ENCODE results near the gene SRF. TPM values are rescaled to one million over a fixed set of nuclear protein-coding genes. Genes with fewer than 3 reads are reported as not detected.
"Not testable (repeated sequence)": the region's sequence is repeated elsewhere in the genome, so short reads cannot be mapped to it uniquely, and the experiment has no call there.

SRF gene
- 35.0 TPM for total RNA-seq

- peak; percentile 95 to 99 (median 99) for DNase-seq (ENCODE audit: low read depth in 2 of 3, low spot score in 2 of 3)
Observed at GRCh38 chr6:43170931-43171706, at the start of gene SRF. TSS of gene SRF (plus strand) at chr6:43171269. CDS start at chr6:43171657, 388 bp downstream.

GRCh38 chr6:43122146-43122545 lies 48.9 kb upstream of the SRF start:
- no peak for DNase-seq (ENCODE audit: low read depth in 2 of 3, low spot score in 2 of 3)

- DNase-seq (ENCODE audit: low read depth in 2 of 3, low spot score in 2 of 3), result no peak
Observed at GRCh38 chr6:43123461-43124314, 47.4 kb upstream of the SRF start.

GRCh38 chr6:43124481-43124880 lies 46.6 kb upstream of the SRF start:
- no peak for DNase-seq (ENCODE audit: low read depth in 2 of 3, low spot score in 2 of 3)

GRCh38 chr6:43125119-43125518 lies 46.0 kb upstream of the SRF start:
- no peak for DNase-seq (ENCODE audit: low read depth in 2 of 3, low spot score in 2 of 3)

GRCh38 chr6:43125555-43125954 lies 45.5 kb upstream of the SRF start:
- no peak for DNase-seq (ENCODE audit: low read depth in 2 of 3, low spot score in 2 of 3)

GRCh38 chr6:43127180-43127579 lies 43.9 kb upstream of the SRF start:
- DNase-seq (ENCODE audit: low read depth in 2 of 3, low spot score in 2 of 3), result no peak

GRCh38 chr6:43127877-43128276 lies 43.2 kb upstream of the SRF start:
- no peak for DNase-seq (ENCODE audit: low read depth in 2 of 3, low spot score in 2 of 3)

- no peak for DNase-seq (ENCODE audit: low read depth in 2 of 3, low spot score in 2 of 3)
Observed at GRCh38 chr6:43128926-43129325, 42.1 kb upstream of the SRF start.

GRCh38 chr6:43129434-43130194 lies 41.5 kb upstream of the SRF start:
- peak in 1 of 3 donors; percentile 75 for DNase-seq (ENCODE audit: low read depth in 2 of 3, low spot score in 2 of 3)

- DNase-seq (ENCODE audit: low read depth in 2 of 3, low spot score in 2 of 3), result no peak
Observed at GRCh38 chr6:43130429-43130828, 40.6 kb upstream of the SRF start.

- DNase-seq (ENCODE audit: low read depth in 2 of 3, low spot score in 2 of 3), result not testable (repeated sequence)
Observed at GRCh38 chr6:43131379-43131778, 39.7 kb upstream of the SRF start.

GRCh38 chr6:43138267-43138666 lies 32.8 kb upstream of the SRF start:
- DNase-seq (ENCODE audit: low read depth in 2 of 3, low spot score in 2 of 3), result no peak

GRCh38 chr6:43139973-43140372 lies 31.1 kb upstream of the SRF start:
- DNase-seq (ENCODE audit: low read depth in 2 of 3, low spot score in 2 of 3), result not testable (repeated sequence)

GRCh38 chr6:43141644-43142043 lies 29.4 kb upstream of the SRF start:
- no peak for DNase-seq (ENCODE audit: low read depth in 2 of 3, low spot score in 2 of 3)

- DNase-seq (ENCODE audit: low read depth in 2 of 3, low spot score in 2 of 3), result no peak
Observed at GRCh38 chr6:43142101-43142500, 29.0 kb upstream of the SRF start.

GRCh38 chr6:43143235-43144128 lies 27.6 kb upstream of the SRF start:
- peak; percentile 58 to 79 (median 66) for DNase-seq (ENCODE audit: low read depth in 2 of 3, low spot score in 2 of 3)

- no peak for DNase-seq (ENCODE audit: low read depth in 2 of 3, low spot score in 2 of 3)
Observed at GRCh38 chr6:43144879-43145278, 26.2 kb upstream of the SRF start.

GRCh38 chr6:43146261-43146660 lies 24.8 kb upstream of the SRF start:
- no peak for DNase-seq (ENCODE audit: low read depth in 2 of 3, low spot score in 2 of 3)

Measured in hematopoietic multipotent progenitor cell (in vitro differentiated cells).